HG03196 (cell line): ENCODE data around the gene SNX32.

Experiments
- ATAC-seq: cut with Tn5 transposase; IDR thresholded peaks from one replicate; pipeline ENCODE4 v1.9.1; 2021; ENCODE audit not compliant: unreplicated experiment

SNX32 gene

GRCh38 chr11:65833297-65834030, at the start of gene SNX32:
TSS of gene SNX32 (plus strand) at chr11:65833963. CDS start at chr11:65834066, 103 bp downstream.
- peak; percentile 80 for ATAC-seq

- ATAC-seq, result no peak
Measured at GRCh38 chr11:65785319-65786007, 48.3 kb upstream of the SNX32 start.

- no peak for ATAC-seq
Measured at GRCh38 chr11:65786008-65786785, 47.6 kb upstream of the SNX32 start.

- no peak for ATAC-seq
Measured at GRCh38 chr11:65786786-65787636, 46.8 kb upstream of the SNX32 start, which contains the start of gene OVOL1. TSS of gene OVOL1 (plus strand) at chr11:65787063. CDS start at chr11:65787374, 311 bp downstream.

- no peak for ATAC-seq
Measured at GRCh38 chr11:65787649-65788622, 45.8 kb upstream of the SNX32 start.

- ATAC-seq, result no peak
Measured at GRCh38 chr11:65788821-65789220, 44.9 kb upstream of the SNX32 start.

- no peak for ATAC-seq
Measured at GRCh38 chr11:65789230-65790103, 44.3 kb upstream of the SNX32 start.

- no peak for ATAC-seq
Measured at GRCh38 chr11:65790104-65790901, 43.5 kb upstream of the SNX32 start.

- no peak for ATAC-seq
Measured at GRCh38 chr11:65790902-65791650, 42.7 kb upstream of the SNX32 start.

GRCh38 chr11:65791719-65792213, 42.0 kb upstream of the SNX32 start:
- peak; percentile 79 for ATAC-seq

GRCh38 chr11:65792456-65792855, 41.3 kb upstream of the SNX32 start:
- ATAC-seq, result no peak

- no peak for ATAC-seq
Measured at GRCh38 chr11:65793144-65793581, 40.6 kb upstream of the SNX32 start.

- no peak for ATAC-seq
Measured at GRCh38 chr11:65793625-65794400, 40.0 kb upstream of the SNX32 start.

GRCh38 chr11:65794570-65795510, 38.9 kb upstream of the SNX32 start:
- ATAC-seq, result no peak
